DOHH2 (cell line): ENCODE results near the gene THBS1.

Experiments used
- H3F3A ChIP-seq: fragments of 200-600 bp; sonication (generic), shearing (Covaris generic); 2 replicates; pipeline ENCODE4 v1.6.0; 2016; ENCODE audit warnings: antibody characterized with exemption, mild to moderate bottlenecking; ENCODE audit not compliant: control insufficient read depth, insufficient read depth
- H3K27ac ChIP-seq: fragments of 200-600 bp; sonication (generic); 2 replicates; pipeline ENCODE4 v1.5.1; 2014; ENCODE audit warnings: low read depth, mild to moderate bottlenecking, low read length, moderate library complexity
- H3K27me3 ChIP-seq: fragments of 200-600 bp; sonication (generic); 2 replicates; pipeline ENCODE4 v1.6.1; 2014; ENCODE audit warnings: mild to moderate bottlenecking, low read length, mixed read lengths; ENCODE audit not compliant: control insufficient read depth
- H3K36me3 ChIP-seq: fragments of 200-600 bp; sonication (generic); 2 replicates; pipeline ENCODE4 v1.6.1; 2014; ENCODE audit warnings: mild to moderate bottlenecking, low read length, moderate library complexity, mixed read lengths; ENCODE audit not compliant: control insufficient read depth
- H3K4me1 ChIP-seq: fragments of 200-600 bp; sonication (generic); 2 replicates; pipeline ENCODE4 v1.6.1; 2014; ENCODE audit warnings: mild to moderate bottlenecking, low read length, mixed read lengths; ENCODE audit not compliant: control insufficient read depth
- H3K4me2 ChIP-seq: fragments of 200-600 bp; sonication (generic); 2 replicates; pipeline ENCODE4 v1.6.0; 2014; ENCODE audit warnings: mild to moderate bottlenecking, low read length, moderate library complexity
- H3K4me3 ChIP-seq: fragments of 200-600 bp; sonication (generic); 2 replicates; pipeline ENCODE4 v1.5.1; 2014; ENCODE audit warnings: mild to moderate bottlenecking, low read length, mixed read lengths
- H3K79me2 ChIP-seq: fragments of 200-600 bp; sonication (generic); 2 replicates; pipeline ENCODE4 v1.6.1; 2014; ENCODE audit warnings: mild to moderate bottlenecking, low read length, mixed read lengths; ENCODE audit not compliant: control insufficient read depth
- H3K9me2 ChIP-seq: fragments of 200-600 bp; sonication (generic); replicated peaks from 2 replicates; pipeline ENCODE4 v1.6.1; 2014; ENCODE audit warnings: mild to moderate bottlenecking, low read length, mixed read lengths; ENCODE audit not compliant: control insufficient read depth
- H3K9me3 ChIP-seq: fragments of 200-600 bp; sonication (generic); 2 replicates; pipeline ENCODE4 v1.6.1; 2014; ENCODE audit warnings: antibody characterized with exemption, low read length, mixed read lengths; ENCODE audit not compliant: control insufficient read depth, insufficient read depth
- H4K20me1 ChIP-seq: fragments of 200-600 bp; sonication (generic); 2 replicates; pipeline ENCODE4 v1.6.0; 2014; ENCODE audit warnings: low read depth, mild to moderate bottlenecking, antibody characterized with exemption, low read length, moderate library complexity; ENCODE audit not compliant: control insufficient read depth, insufficient read depth
- CTCF ChIP-seq: fragments of 200-600 bp; sonication (generic); IDR thresholded peaks from one replicate; pipeline ENCODE4 v1.5.1; 2014; ENCODE audit warnings: antibody characterized with exemption, mild to moderate bottlenecking, low read depth, low read length; ENCODE audit not compliant: poor library complexity, severe bottlenecking
- EZH2phosphoT487 ChIP-seq: fragments of 200-600 bp; sonication (generic); IDR thresholded peaks from 2 replicates; pipeline ENCODE4 v1.6.1; 2017; ENCODE audit warnings: borderline replicate concordance, mild to moderate bottlenecking, antibody characterized with exemption, low read length, moderate library complexity, mixed read lengths

Gene THBS1

GRCh38 chr15:39627451-39628143, 46.7 kb downstream of the THBS1 start:
- no peaks in the 10 kb centered on the region for H3K79me2 ChIP-seq
- H3K27ac ChIP-seq, result no peak overlapping the region
- H3K27me3 ChIP-seq, result no peaks in the 10 kb centered on the region
- TF ChIP-seq EZH2phosphoT487, result no peak
- no peak for TF ChIP-seq CTCF
- H3F3A ChIP-seq, result no peaks in the 10 kb centered on the region
- no peak overlapping the region for H3K4me2 ChIP-seq
- H3K9me3 ChIP-seq, result no peaks in the 10 kb centered on the region
- no peaks in the 10 kb centered on the region for H3K4me1 ChIP-seq
- no peaks in the 10 kb centered on the region for H3K36me3 ChIP-seq
- H3K4me3 ChIP-seq, result no peak overlapping the region
- H3K9me2 ChIP-seq, result no peaks in the 10 kb centered on the region
- no peaks in the 10 kb centered on the region for H4K20me1 ChIP-seq

- H3K4me3 ChIP-seq, result no peak overlapping the region
- no peaks in the 10 kb centered on the region for H4K20me1 ChIP-seq
- H3F3A ChIP-seq, result no peaks in the 10 kb centered on the region
- no peaks in the 10 kb centered on the region for H3K79me2 ChIP-seq
- no peaks in the 10 kb centered on the region for H3K27me3 ChIP-seq
- TF ChIP-seq EZH2phosphoT487, result no peak
- TF ChIP-seq CTCF, result no peak
- H3K36me3 ChIP-seq, result no peaks in the 10 kb centered on the region
- no peaks in the 10 kb centered on the region for H3K4me1 ChIP-seq
- no peaks in the 10 kb centered on the region for H3K9me3 ChIP-seq
- no peak overlapping the region for H3K27ac ChIP-seq
- H3K9me2 ChIP-seq, result no peaks in the 10 kb centered on the region
- H3K4me2 ChIP-seq, result no peak overlapping the region
Measured at GRCh38 chr15:39628144-39628508, 47.2 kb downstream of the THBS1 start.

- Histone ChIP-seq H3K4me2 (no peak overlapping the region), H4K20me1 (no peaks in the 10 kb centered on the region), H3K4me1 (no peaks in the 10 kb centered on the region), H3K27me3 (no peaks in the 10 kb centered on the region), H3K9me3 (no peaks in the 10 kb centered on the region), H3K36me3 (no peaks in the 10 kb centered on the region), H3F3A (no peaks in the 10 kb centered on the region), H3K9me2 (no peaks in the 10 kb centered on the region), H3K27ac (no peak overlapping the region), H3K79me2 (no peaks in the 10 kb centered on the region), H3K4me3 (no peak overlapping the region)
- TF ChIP-seq CTCF, result no peak
- no peak for TF ChIP-seq EZH2phosphoT487
Measured at GRCh38 chr15:39628546-39629257, 47.8 kb downstream of the THBS1 start.
